Lower leg skin (tissue), 4 donors: ENCODE data around the gene DRC7. TPM values are rescaled to one million over a fixed set of nuclear protein-coding genes. Genes with fewer than 3 reads are reported as not detected.
"Not testable (repeated sequence)": the region's sequence is repeated elsewhere in the genome, so short reads cannot be mapped to it uniquely, and the experiment has no call there.

Experiments
- DNase-seq, 2 donors: peaks; one replicate each; pipeline ENCODE4 v3.0.0-alpha.2; 2019; ENCODE audit warnings: low spot score in 2 of 2
- H3K4me3 ChIP-seq: fragments of 200-600 bp; sonication (generic); 2 replicates; pipeline ENCODE4 v1.5.1; 2017; ENCODE audit warnings: mild to moderate bottlenecking, low read depth; ENCODE audit not compliant: poor library complexity, severe bottlenecking
- CTCF ChIP-seq, 3 donors: fragments of 450-650 bp; IDR thresholded peaks; one replicate each; pipeline ENCODE4 v1.5.1; 2016; ENCODE audit warnings: antibody characterized with exemption in 3 of 3, mild to moderate bottlenecking in 3 of 3, moderate library complexity in 2 of 3
- POLR2A ChIP-seq, 2 donors: fragments of 450-650 bp; IDR thresholded peaks; one replicate each; pipeline ENCODE4 v1.6.1; 2016 to 2017; ENCODE audit warnings: antibody characterized with exemption in 2 of 2, mild to moderate bottlenecking in 1 of 2, moderate library complexity in 1 of 2
- WGBS, 2 donors: methylation state at CpG; one replicate each; pipeline ENCODE4 v1.1.5; 2018; 5-methylcytosine and 5-hydroxymethylcytosine counted together
- intact Hi-C: fragments of 100-400 bp; cut with DNase I; formaldehyde crosslinking; loops from one replicate; pipeline ENCODE4 v1.15.0; 2023; ENCODE audit warnings: low total_unique reads
- total RNA-seq, 4 donors: library from RNA; depleted of rRNA; stranded (reverse); fragments of >200 nt; gene quantifications; one replicate each; pipeline ENCODE4 v1.1.0, GENCODE V29; 2016

Gene DRC7
- total RNA-seq, 4 donors from 2014 or later: not detected

GRCh38 chr16:57743458-57743857 is 48.9 kb downstream of the DRC7 start:
- no peak for DNase-seq
- TF ChIP-seq POLR2A (IDR thresholded peaks at IDR 0.05): no peak
- TF ChIP-seq CTCF (IDR thresholded peaks at IDR 0.05): no peak
- 84 to 90% methylated on average over 10 of the region's 10 CpGs for WGBS, 2 donors
- intact Hi-C loops: no loop called here
- H3K4me3 ChIP-seq: no peak overlapping the region

GRCh38 chr16:57743886-57744641 is 49.5 kb downstream of the DRC7 start:
- intact Hi-C loops: no loop called here
- no peak overlapping the region for H3K4me3 ChIP-seq
- WGBS, 2 donors: 86 to 95% methylated on average over 11 to 20 of the region's 23 CpGs
- no peak for DNase-seq
- TF ChIP-seq CTCF (IDR thresholded peaks at IDR 0.05) (no peak), POLR2A (IDR thresholded peaks at IDR 0.05) (no peak)

GRCh38 chr16:57744642-57744903 is 50.0 kb downstream of the DRC7 start:
- no peak for DNase-seq
- TF ChIP-seq POLR2A (IDR thresholded peaks at IDR 0.05) (no peak), CTCF (IDR thresholded peaks at IDR 0.05) (no peak)
- no peak overlapping the region for H3K4me3 ChIP-seq
- intact Hi-C loops: no loop called here
- WGBS, 2 donors: 76 to 90% methylated on average over 6 to 7 of the region's 7 CpGs

- no peak for DNase-seq
- 98 to 99% methylated on average over 3 of the region's 3 CpGs for WGBS, 2 donors
- H3K4me3 ChIP-seq: no peak overlapping the region
- no peak for TF ChIP-seq POLR2A (IDR thresholded peaks at IDR 0.05)
- intact Hi-C loops: no loop called here
These were observed 51.2 kb downstream of the DRC7 start for GRCh38 chr16:57745768-57746167.

GRCh38 chr16:57746316-57746715 is 51.7 kb downstream of the DRC7 start:
- H3K4me3 ChIP-seq, intact Hi-C loops, DNase-seq: not testable (repeated sequence)
- 91 to 92% methylated on average over 7 of the region's 7 CpGs for WGBS, 2 donors

GRCh38 chr16:57747091-57747490 is 52.5 kb downstream of the DRC7 start:
- intact Hi-C loops: no loop called here
- TF ChIP-seq POLR2A (IDR thresholded peaks at IDR 0.05): no peak
- no peak for TF ChIP-seq CTCF (IDR thresholded peaks at IDR 0.05)
- no peak overlapping the region for H3K4me3 ChIP-seq
- WGBS, 2 donors: 92 to 97% methylated on average over 7 of the region's 7 CpGs
- DNase-seq: no peak

GRCh38 chr16:57747496-57747895 is 52.9 kb downstream of the DRC7 start:
- H3K4me3 ChIP-seq: no peak overlapping the region
- intact Hi-C loops: no loop called here
- 95 to 98% methylated on average over 12 of the region's 12 CpGs for WGBS, 2 donors
- TF ChIP-seq CTCF (IDR thresholded peaks at IDR 0.05) (no peak), POLR2A (IDR thresholded peaks at IDR 0.05) (no peak)
- DNase-seq: no peak
